Stimulated activated effector memory CD8-positive, alpha-beta T cell treated with anti-CD3 and anti-CD28 coated beads, Interleukin-12 subunit alpha, Interleukin-12 subunit beta, amount 100 ng/mL, for 72 hours (primary cell): ENCODE data around the gene PLEKHA8.

Experiments used
- ATAC-seq: fragments of 150-1000 bp; cut with Tn5 transposase; 2 replicates; pipeline ENCODE4 v1.10.0; 2021
- DNase-seq, 2 donors: peaks; one replicate each; pipeline ENCODE4 v3.0.0; 2021 to 2022; ENCODE audit warnings: low spot score in 2 of 2
- H3K27ac Mint-ChIP-seq: one replicate; pipeline ENCODE4 v1.8.0; 2022; ENCODE audit warnings: mild to moderate bottlenecking, mixed read lengths
- H3K36me3 Mint-ChIP-seq: one replicate; pipeline ENCODE4 v1.8.0; 2022; ENCODE audit warnings: mild to moderate bottlenecking, mixed read lengths
- H3K4me1 Mint-ChIP-seq: one replicate; pipeline ENCODE4 v1.8.0; 2022; ENCODE audit warnings: mixed read lengths
- H3K4me3 Mint-ChIP-seq: one replicate; pipeline ENCODE4 v1.8.0; 2022; ENCODE audit warnings: mild to moderate bottlenecking, mixed read lengths
- H3K9me3 Mint-ChIP-seq: one replicate; pipeline ENCODE4 v1.8.0; 2022; ENCODE audit warnings: mixed read lengths

Gene PLEKHA8

DNA sequence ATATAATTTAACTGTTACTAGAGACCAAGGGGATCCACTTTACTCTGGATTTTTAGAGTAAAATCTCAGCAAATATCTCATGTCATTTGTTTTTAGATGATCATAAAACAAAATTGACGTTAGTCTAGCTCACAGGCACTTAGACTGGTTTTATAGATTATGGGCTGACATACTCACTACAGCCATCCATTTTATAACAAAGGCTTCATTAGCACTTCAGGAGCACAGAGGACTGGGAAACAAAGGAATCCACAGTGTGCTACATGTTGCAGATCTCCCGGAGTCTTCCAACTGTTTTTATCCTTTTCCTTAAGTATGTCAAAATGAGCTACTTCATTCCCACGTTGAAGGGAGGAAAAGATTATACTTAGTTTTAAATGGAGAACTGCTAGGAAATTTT, 22.7 kb upstream of the PLEKHA8 start:
- Mint-ChIP-seq H3K9me3 (no peaks in the 10 kb centered on the region), H3K36me3 (no peaks in the 10 kb centered on the region), H3K4me3 (no peak overlapping the region), H3K4me1 (no peaks in the 10 kb centered on the region), H3K27ac (no peak overlapping the region)
- ATAC-seq (no peak), DNase-seq (no peak)

DNA sequence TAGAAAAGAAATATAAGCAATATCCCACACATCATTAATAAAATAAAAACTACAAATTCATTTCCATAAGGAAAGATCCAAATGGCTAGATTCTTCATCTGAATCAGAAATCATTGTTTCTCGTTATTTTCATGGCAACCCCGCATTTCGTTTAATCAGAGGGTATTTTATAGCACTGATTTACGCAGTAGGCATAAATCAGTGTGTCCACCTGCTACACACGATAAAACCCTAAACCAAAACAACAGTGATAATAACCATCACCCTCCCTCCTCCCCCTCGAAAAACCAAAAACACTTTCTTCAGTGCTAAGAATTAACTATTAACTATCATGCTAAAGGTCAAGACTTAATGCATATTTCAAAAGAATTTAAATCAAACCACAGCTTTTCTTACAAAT, 18.2 kb upstream of the PLEKHA8 start:
- no peaks in the 10 kb centered on the region for H3K9me3 Mint-ChIP-seq
- H3K36me3 Mint-ChIP-seq: peaks cover 12% of the 10 kb centered on the region
- no peaks in the 10 kb centered on the region for H3K4me1 Mint-ChIP-seq
- H3K27ac Mint-ChIP-seq: no peak overlapping the region
- H3K4me3 Mint-ChIP-seq: no peak overlapping the region
- DNase-seq: no peak
- no peak for ATAC-seq

DNA sequence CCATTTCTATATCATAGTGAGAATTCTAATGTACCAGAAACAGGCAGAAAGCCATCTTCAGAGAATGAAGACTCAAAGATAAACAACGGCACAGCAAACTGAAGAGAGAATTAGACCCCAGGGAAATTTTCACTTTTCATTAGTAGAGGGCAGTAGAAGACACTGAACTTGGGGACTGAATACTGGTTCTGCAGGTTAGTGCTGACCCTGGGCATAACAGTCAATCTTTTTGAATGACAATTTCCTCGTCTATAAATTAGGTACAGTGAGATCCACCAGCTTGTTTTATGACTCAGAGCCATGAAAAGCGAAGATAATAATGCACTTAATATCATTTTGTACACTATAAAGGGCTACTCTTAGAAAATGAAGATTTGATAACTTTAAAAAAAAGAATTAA, 15.5 kb upstream of the PLEKHA8 start:
- no peaks in the 10 kb centered on the region for H3K9me3 Mint-ChIP-seq
- H3K36me3 Mint-ChIP-seq: peaks cover 29% of the 10 kb centered on the region
- H3K27ac Mint-ChIP-seq: no peak overlapping the region
- no peaks in the 10 kb centered on the region for H3K4me1 Mint-ChIP-seq
- ATAC-seq (no peak), DNase-seq (no peak)
- H3K4me3 Mint-ChIP-seq: no peak overlapping the region

DNA sequence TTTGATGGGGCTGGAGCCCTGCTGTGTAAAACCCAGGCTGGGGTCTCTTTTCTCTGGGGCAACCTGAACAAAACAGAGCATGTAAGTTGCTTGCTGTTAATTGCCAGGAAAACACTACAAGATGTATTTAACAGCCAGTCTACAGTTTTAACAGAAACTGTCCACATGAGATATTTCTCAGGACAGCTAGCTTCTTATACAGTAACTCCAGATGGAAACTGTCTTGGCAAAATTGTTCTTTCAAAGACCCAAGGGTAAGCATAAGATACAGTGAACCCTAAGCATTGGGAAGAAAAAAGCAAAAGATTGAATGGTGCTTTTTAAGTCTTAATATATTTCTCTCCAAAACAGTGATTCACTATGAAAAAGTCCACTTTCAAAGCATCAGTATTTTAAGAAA, 9.8 kb upstream of the PLEKHA8 start:
- H3K4me3 Mint-ChIP-seq: no peak overlapping the region
- H3K4me1 Mint-ChIP-seq: peaks cover 7% of the 10 kb centered on the region
- no peaks in the 10 kb centered on the region for H3K9me3 Mint-ChIP-seq
- peaks cover 39% of the 10 kb centered on the region for H3K36me3 Mint-ChIP-seq
- H3K27ac Mint-ChIP-seq: no peak overlapping the region
- ATAC-seq (no peak), DNase-seq (no peak)

DNA sequence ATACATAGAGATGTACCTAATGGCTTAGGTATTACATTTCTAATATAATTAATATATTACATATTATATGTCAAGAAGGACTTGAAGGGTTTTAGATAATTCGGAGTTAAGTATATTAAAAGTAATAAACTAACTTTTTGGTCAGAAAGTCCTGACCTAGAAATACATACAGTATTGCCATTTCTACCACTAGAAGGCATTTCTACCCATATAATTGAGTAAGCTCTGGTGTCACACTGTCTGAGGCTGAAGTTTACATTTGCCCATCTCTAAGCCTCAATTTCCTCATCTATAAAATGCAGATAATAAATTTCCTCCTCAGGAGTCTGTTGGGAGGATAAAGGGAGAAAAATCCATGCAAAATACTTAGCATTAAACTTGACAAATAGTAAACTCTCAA, 8.8 kb upstream of the PLEKHA8 start:
- H3K27ac Mint-ChIP-seq: no peak overlapping the region
- no peaks in the 10 kb centered on the region for H3K9me3 Mint-ChIP-seq
- peaks cover 13% of the 10 kb centered on the region for H3K4me1 Mint-ChIP-seq
- DNase-seq (no peak), ATAC-seq (no peak)
- peaks cover 34% of the 10 kb centered on the region for H3K36me3 Mint-ChIP-seq
- no peak overlapping the region for H3K4me3 Mint-ChIP-seq

DNA sequence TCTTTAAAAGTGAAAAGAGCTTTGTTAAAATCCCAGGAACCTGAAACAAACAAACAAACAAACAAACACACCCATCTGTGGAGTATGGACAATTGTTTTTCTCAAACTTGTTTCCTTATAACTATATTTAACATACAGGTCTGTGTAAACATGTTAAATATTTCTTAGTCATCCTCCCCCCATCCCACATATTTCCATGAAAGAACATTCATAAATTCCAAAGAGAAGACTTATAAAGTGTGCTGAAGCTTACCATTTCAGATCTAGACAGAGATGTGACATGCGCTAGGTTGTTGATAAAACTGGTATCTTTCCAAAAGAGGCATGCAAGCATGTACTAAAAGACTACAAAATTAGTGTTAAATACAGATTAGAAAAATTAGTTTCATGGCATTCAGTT, 8.3 kb upstream of the PLEKHA8 start:
- H3K36me3 Mint-ChIP-seq: peaks cover 28% of the 10 kb centered on the region
- DNase-seq: no peak
- H3K4me1 Mint-ChIP-seq: peaks cover 16% of the 10 kb centered on the region
- no peak for ATAC-seq
- no peak overlapping the region for H3K27ac Mint-ChIP-seq
- H3K4me3 Mint-ChIP-seq: no peak overlapping the region
- H3K9me3 Mint-ChIP-seq: no peaks in the 10 kb centered on the region

DNA sequence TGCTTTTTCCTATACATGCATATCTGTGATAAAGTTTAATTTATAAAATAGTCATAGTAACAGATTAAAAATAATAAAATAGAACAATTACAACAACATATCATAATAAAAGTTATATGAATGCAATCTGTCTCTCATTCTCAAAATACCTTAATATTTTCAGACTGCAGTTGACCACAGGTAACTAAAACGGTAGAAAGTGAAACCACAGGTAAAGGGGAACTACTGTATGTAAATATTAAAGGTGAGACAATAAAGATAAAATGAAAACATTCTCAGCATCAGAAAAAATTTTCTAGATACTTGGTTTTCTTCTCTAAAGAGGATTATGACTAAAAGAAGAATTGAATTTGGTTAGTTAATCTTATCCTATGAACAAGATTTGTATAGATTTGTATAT, 7.7 kb upstream of the PLEKHA8 start:
- ATAC-seq (no peak), DNase-seq (no peak)
- Mint-ChIP-seq H3K4me3 (no peak overlapping the region), H3K9me3 (no peaks in the 10 kb centered on the region), H3K27ac (no peak overlapping the region), H3K4me1 (peaks cover 21% of the 10 kb centered on the region), H3K36me3 (peaks cover 25% of the 10 kb centered on the region)

DNA sequence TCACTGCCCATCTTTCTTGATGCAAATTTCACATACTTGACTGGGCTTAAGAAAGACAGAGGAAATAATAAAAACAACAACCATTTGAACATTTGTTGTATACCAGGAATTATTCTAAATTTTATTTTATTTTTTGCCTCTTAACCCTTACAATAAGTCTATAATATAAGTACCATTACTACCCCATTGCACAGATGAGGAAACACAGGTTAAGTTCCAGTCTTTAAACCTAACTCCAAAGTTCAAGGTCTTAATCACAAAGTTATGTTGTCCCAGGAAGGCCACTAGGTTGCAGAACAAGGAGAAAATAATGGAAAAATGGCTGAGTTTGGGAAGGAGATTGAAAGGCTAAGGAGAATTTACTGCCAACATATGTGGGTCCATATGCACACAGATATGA, 5.2 kb upstream of the PLEKHA8 start:
- no peak overlapping the region for H3K4me3 Mint-ChIP-seq
- H3K27ac Mint-ChIP-seq: no peak overlapping the region
- DNase-seq (no peak), ATAC-seq (no peak)
- peaks cover 30% of the 10 kb centered on the region for H3K4me1 Mint-ChIP-seq
- H3K36me3 Mint-ChIP-seq: peaks cover 12% of the 10 kb centered on the region
- H3K9me3 Mint-ChIP-seq: no peaks in the 10 kb centered on the region

DNA sequence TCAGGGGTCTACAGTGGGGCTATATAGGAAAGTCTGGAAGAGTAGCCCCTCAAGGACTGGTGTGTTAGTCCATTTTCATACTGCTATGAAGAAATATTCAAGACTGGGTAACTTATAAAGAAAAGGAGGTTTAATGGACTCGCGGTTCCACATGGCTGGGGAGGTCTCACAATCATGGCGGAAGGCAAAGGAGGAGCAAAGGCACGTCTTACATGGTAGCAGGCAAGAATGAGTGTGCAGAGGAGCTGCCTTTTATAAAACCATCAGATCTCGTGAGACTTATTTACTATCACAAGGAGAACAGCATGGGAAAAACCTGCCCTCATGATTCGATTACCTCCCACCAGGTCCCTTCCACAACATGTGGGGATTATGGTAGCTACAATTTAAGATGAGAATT, 4.7 kb upstream of the PLEKHA8 start:
- DNase-seq (no peak), ATAC-seq (no peak)
- Mint-ChIP-seq H3K4me3 (no peak overlapping the region), H3K36me3 (peaks cover 7% of the 10 kb centered on the region), H3K4me1 (peaks cover 30% of the 10 kb centered on the region), H3K27ac (no peak overlapping the region), H3K9me3 (no peaks in the 10 kb centered on the region)

DNA sequence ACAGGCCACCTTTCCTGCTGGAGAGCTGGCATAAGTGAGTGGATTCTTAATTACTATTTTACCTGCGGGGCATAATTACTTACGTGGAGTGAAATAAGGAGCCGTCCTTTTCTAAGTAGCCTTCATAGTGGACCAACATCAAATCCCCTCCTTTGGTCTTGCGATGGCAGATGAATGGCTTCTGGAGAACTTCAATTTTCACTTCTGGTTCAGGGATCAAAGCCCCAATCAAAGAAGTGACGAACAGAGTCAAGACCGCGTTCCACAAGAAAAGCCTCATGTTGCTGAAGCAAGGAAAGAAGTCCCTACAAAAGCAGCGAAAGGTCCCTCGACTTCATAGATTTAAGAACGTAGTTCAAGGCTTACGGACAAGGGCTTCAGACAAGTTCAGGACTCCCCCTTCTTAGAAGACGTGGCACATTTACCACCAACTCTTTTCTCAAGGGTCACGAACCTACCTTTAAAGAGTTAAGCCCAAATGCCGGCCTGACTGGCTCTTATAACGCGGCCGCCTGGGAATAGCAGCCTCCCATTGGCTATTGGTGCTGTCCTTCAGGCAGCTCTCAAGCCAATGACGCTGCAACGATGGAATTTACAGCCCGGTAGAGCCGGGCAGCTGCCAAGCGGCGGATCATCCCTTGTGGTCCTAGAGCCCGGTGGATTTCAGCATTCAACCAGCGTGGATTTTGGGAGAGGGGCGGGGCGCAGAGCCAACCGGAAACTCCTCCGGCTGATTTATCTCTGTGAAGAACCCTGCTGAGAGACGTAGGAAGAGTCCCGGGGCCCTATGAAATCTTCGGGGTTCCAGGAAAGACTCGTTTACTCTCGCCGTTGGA, 1.8 kb upstream of the PLEKHA8 start, which contains the start of gene FKBP14:
Gene FKBP14 (minus strand): TSS at position 474 of the 836 bp plus-strand sequence. CDS start 194 bp downstream, at position 280.
- H3K36me3 Mint-ChIP-seq: peaks cover 5% of the 10 kb centered on the region
- ATAC-seq (peak; percentile 87), DNase-seq (peak; percentile 73 to 91)
- no peak within 1 kb of the TSS for H3K4me3 Mint-ChIP-seq
- peak within 1 kb of the TSS; percentile 91 for H3K27ac Mint-ChIP-seq
- H3K9me3 Mint-ChIP-seq: no peaks in the 10 kb centered on the region
- peaks cover 30% of the 10 kb centered on the region for H3K4me1 Mint-ChIP-seq

DNA sequence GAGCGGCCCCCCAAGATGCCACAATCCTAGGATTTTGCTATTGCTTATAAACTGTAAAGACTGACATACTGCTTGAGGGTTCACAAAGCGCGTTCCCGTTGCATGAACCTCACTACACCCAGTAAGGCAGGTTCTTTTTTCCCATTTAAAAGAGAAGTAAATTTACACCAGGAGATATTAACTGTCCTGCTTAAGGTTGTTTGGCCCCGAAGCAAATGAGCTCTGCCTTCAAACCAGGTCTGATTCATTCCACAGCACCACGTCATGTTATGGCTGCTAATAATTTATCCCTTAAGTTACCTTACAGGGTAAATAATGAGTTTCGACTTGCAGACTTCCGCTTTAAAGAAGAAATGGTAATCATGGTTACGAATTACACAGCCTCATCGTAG, 1.2 kb upstream of the PLEKHA8 start:
- ATAC-seq: peak; percentile 50
- peak overlapping the region; percentile 91 for H3K27ac Mint-ChIP-seq
- H3K4me3 Mint-ChIP-seq: no peak overlapping the region
- H3K9me3 Mint-ChIP-seq: no peaks in the 10 kb centered on the region
- no peak for DNase-seq
- H3K36me3 Mint-ChIP-seq: peaks cover 5% of the 10 kb centered on the region
- H3K4me1 Mint-ChIP-seq: peaks cover 30% of the 10 kb centered on the region

DNA sequence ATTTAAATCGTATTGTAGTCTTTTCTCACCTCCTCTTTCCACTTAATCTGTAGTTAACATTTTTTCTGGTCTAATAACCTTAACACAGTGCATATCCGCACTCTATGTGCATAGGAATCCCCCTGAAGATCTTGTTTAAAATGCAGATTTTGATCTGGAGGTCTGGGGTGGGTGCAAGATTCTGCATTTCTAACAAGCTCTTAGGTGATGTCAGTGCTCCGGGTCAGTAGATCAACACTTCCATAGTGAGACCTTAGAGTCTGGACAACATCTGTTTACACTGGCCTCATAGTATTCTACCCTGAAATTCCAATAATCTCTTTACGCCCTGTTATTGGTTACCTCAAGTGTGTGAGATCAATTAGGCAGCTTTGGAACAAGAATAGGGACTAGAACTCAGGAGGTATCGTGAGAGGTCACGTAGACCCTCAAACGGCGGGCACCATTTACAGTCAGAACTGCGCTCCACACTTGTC, 434 bp upstream of the PLEKHA8 start:
- DNase-seq: no peak
- Mint-ChIP-seq H3K9me3 (no peaks in the 10 kb centered on the region), H3K4me1 (peaks cover 35% of the 10 kb centered on the region), H3K4me3 (no peak overlapping the region), H3K36me3 (peaks cover 5% of the 10 kb centered on the region), H3K27ac (peak overlapping the region; percentile 91)
- no peak for ATAC-seq

DNA sequence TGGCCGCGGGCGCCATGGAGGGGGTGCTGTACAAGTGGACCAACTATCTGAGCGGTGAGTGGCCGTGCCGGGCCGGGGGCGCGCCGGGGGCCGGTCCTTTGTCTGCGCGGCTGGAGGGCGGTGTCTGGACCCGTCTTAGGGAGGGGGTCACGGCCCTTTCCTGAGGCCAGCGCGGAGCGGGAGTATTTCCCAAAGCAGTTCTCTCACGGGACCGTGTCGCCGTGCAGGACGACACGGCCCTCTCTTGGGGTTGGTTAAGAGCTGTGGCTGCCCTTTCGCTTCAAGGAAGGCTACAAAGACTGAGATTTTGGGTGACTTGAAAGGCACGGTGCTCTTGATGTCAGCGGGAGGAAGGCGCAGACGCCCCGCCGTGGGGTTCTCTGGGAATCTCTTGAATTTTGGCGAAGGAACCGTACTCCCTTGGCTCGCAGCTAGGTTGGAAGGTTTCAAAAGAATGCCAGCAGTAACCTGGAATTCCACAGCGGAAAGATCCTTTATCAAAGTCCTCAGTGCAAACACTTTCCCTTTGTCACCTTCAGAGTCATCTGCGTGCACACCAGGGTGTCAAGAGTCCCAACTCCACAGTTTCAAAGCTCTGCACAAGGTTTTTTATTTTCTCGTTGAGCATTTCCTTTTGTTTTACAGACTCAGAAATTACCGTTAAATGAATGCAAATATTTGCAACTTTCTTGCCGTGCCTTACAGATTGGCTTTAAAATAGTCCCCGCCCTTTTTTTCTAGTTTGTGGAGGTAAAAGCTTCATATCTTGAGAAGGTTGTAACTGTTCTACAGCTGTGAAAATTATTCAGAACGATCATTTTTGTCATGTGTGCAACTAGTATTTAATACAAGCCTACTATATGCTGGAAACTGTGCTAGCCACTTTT, 780 bp downstream of the PLEKHA8 start:
- DNase-seq (no peak), ATAC-seq (peak; percentile 61)
- no peak overlapping the region for H3K4me3 Mint-ChIP-seq
- H3K9me3 Mint-ChIP-seq: no peaks in the 10 kb centered on the region
- H3K36me3 Mint-ChIP-seq: peaks cover 5% of the 10 kb centered on the region
- peaks cover 24% of the 10 kb centered on the region for H3K4me1 Mint-ChIP-seq
- no peak overlapping the region for H3K27ac Mint-ChIP-seq

DNA sequence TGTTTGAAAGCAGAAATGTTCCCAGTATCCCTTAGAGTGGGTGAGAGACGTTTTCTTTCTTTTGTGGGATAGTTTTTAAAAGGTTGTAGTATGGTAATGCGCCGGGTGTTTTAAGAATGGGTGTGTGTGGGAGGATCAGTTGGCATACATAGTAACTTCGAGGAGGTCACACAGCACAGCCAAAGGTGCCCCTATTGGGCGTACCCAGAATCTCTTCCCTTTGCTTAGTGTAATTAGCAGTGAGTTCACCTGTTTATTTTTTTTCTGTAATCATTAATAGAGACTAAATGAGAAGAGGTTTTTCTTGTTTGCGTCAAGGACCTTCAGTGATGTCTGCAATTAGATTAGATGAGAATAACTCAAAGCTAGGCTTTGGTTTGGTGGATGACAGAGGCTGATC, 1.5 kb downstream of the PLEKHA8 start:
- Mint-ChIP-seq H3K4me3 (no peak overlapping the region), H3K36me3 (peaks cover 5% of the 10 kb centered on the region), H3K9me3 (no peaks in the 10 kb centered on the region), H3K4me1 (peaks cover 24% of the 10 kb centered on the region), H3K27ac (no peak overlapping the region)
- DNase-seq (no peak), ATAC-seq (no peak)

DNA sequence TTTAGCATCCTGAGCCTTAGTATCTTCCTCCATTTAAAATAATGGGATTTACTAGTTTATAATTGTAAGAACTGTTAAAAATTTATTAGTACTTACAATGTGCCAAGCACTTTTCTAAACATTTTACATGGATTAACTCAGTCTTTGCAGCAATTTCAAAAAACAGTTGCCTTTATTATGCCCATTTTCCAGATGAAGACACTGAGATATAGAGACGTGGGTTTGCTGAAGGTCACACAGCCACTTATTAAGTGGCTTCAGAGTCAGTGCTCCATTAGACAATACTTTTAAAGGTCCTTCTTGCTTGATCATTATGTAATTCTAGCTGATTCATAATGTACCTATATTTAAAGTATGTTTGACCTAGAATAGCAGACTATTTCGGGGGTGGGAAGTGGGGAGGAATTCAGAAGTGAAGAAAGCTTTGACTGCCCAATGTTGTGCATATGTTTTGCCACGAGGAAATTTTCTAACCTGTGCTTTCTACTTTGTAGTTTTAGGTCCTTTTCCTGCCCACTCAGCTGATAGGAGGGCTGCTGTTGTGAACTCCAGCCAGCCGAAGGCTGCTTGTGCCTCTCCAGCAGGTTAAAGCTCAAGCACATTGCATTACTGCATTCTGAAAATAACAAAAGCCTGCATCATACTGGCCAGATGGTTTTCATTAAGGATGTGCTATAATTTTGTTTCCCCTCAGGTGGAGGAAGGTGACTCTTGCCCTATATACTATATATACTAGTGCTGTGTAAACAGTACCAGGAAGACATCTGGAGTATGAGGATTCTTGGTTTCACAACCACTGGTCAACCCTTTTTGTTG, 4.3 kb downstream of the PLEKHA8 start:
- no peaks in the 10 kb centered on the region for H3K9me3 Mint-ChIP-seq
- peaks cover 18% of the 10 kb centered on the region for H3K4me1 Mint-ChIP-seq
- peaks cover 5% of the 10 kb centered on the region for H3K36me3 Mint-ChIP-seq
- no peak for ATAC-seq
- no peak for DNase-seq
- no peak overlapping the region for H3K4me3 Mint-ChIP-seq
- H3K27ac Mint-ChIP-seq: no peak overlapping the region
